Dermis blood vessel endothelial cell (primary cell): ENCODE data around the gene DNAJB12. TPM values are rescaled to one million over a fixed set of nuclear protein-coding genes. Genes with fewer than 3 reads are reported as not detected.
"Not testable (repeated sequence)": the region's sequence is repeated elsewhere in the genome, so short reads cannot be mapped to it uniquely, and the experiment has no call there.

Experiments used
- DNase-seq: peaks from one replicate; pipeline ENCODE4 v3.0.0; 2010
- total RNA-seq: library from RNA; depleted of rRNA; stranded (reverse); fragments of >200 nt; gene quantifications from 2 replicates; pipeline ENCODE4 v1.2.3, GENCODE V29; 2014

The DNAJB12 gene
- total RNA-seq, 1 donor from 2014 or later: 25.9 TPM

DNA sequence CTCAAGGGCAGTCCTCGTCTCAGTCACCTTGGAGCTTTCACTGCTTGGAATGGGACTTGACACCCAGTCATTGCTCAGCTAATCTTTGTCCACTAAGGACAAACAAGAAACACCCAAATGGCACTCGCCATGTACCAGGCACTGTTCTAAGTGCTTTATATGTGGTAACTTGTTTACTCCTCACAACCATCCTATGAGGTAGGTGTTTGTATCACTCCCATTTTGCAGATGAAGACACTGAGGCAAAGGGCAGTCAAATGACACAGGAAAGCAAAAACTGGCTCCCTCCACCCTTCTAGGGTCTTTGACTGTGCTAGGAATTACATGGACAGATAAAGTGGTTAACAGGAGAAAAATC lies 24.7 kb downstream of the DNAJB12 start:
- no peak for DNase-seq

- DNase-seq: no peak
Observed at GRCh38 chr10:72329290-72330068, 25.2 kb downstream of the DNAJB12 start.

DNA sequence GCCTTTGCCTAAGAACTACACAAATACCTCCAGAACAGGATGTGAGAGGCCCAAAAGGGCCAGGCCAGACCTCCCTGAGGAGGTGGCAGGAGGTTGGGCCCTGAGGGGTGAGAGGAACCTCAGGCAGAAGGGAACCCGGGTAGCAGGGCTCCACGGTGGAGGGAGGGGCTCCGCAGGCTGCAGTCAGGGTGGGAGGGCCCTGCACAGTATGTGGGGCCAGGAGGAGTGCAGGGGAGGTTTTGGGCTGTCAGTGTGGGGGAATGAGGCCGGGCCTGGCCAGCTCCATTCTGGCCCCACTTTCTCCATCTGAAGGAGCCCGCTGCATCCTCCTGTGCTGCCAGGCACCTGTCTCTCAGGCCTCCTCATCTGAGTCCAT lies 25.9 kb downstream of the DNAJB12 start:
- no peak for DNase-seq

GRCh38 chr10:72328045-72328828 lies 26.5 kb downstream of the DNAJB12 start:
- DNase-seq: peak; percentile 83

GRCh38 chr10:72326665-72327603 lies 27.8 kb downstream of the DNAJB12 start:
- not testable (repeated sequence) for DNase-seq

DNA sequence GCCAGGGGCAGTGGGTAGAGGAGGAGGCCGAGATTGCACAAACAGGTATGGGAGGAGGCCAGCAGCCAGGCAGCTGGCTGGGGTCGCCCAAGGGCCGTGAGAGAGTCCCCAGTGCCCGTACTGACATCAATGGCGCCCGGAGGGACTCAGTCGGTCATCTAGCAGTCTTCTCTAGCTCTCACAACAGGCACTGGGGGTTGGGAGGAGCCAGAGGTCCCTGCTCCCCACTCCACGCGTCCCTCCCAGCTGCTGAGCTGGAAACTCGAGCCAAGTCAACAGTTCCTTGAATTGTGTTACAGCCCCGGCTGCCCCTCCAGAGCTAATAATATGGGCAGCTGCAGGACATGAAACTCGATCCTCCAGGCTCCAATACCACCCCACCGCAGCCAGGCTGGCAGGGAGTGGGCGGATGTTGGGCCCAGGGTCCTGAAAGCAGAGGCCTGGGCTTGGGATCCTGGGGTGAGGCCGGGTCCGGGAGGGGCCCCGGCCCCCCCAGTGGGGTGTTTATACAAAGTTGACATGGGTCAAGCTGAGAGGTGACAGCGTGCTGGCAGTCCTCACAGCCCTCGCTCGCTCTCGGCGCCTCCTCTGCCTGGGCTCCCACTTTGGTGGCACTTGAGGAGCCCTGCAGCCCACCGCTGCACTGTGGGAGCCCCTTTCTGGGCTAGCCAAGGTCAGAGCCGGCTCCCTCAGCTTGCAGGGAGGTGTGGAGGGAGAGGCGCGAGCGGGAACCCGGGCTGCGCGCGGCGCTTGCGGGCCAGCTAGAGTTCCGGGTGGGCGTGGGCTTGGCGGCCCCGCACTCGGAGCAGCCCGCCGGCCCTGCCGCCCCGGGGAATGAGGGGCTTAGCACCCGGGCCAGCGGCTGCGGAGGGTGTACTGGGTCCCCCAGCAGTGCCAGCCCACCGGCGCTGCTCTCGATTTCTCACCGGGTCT lies 29.2 kb downstream of the DNAJB12 start:
- peak; percentile 96 for DNase-seq

DNA sequence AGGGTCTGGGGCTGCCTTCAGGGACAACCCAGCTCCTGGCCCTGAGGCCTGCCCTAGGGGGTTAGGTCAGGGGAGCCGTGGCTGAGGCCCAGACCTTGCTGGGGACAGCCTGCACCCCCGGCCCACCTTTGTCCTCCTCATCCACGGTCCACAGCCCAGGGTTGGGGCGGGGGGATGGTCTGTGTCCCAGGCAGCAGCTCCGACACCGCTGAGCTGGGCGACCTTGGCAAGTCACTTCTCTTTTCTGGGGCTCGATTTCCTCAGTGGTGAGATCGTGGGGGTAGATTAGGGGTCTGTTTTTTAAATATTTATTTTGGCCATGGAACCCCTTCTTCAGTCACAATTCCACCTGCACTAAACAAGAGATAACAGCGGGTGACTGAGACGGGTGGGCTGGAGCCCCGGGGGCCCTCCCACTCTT lies 30.9 kb downstream of the DNAJB12 start:
- no peak for DNase-seq

DNA sequence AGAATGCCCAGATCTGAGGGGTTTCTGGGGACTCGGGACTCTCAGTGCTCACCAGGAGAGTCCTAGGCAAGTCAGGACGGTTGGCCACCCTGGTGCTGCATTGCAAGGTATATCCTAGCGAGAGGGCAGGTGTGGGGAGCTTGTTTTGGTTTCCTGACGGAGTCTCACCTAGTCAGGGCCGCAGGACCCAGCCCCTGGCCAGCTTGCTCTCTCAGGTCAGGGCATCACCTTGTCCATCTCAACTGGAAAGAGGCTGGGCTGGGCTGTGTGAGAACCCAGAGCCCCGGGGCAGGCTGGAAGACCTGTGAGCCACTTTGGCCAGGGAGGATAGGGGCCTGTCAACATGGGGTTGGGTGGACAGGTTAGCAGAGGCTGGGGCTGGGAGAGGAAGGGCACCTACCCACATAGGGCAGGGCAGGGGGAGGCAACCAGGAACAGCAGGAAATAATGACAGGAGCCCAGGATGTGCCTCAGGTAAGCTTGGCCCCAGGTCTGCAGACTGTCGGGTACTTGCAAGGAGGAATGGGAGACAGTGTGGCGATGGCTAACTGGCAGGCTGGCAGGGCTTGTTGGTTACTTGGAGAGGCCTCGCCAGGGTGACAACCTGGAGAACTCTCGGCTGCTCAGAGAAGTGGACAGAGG lies 31.5 kb downstream of the DNAJB12 start:
- DNase-seq: no peak

DNA sequence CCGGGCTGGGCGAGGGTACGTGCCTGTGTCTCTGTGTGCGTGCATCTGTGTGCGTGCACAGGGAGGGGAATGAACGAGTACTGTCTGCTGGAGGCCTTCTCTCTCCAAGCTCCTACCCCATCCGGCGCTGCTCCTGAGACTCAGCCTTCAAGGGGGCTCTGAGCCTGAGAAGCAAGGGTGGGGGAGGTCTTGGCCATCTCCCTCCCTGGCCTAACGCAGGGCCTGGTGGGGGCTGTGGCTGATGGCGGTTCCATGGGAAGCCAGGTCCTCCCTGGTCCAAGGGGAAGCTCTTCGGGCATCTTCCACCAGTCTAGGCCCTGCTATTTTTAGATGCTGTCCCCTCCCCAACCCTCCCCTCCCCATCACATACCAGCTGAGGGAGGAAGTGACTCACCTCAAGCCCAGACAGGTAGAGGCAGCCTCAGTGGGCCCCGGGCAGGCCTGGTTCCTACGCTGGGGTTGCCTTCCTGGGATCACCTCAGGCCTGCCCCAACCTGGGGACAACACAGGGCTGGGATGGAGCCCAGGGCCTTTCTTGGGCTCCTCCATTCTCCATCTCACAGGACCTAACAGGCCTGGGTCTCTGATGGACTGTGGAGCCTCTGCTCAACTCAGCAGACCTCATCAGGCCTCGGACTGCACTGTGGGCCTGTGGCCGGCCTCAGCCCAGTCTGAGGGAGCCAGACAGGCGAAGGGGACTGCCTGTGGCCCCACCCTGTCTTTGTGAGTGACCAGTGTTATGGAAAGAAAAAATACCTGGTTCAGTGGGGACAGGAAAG lies 32.2 kb downstream of the DNAJB12 start:
- no peak for DNase-seq

DNA sequence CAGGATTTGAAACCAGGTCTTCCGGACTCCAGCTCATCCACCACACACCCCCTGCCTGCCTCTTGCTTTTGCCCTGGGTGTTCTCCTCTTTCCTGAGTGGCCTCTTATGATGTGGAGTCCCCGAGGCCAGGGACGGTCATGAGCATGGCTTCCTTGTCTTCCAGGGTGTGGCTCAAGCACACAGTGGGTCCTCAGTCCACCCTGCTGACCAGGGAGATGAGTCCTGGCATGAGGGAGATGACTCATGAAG lies 32.8 kb downstream of the DNAJB12 start:
- no peak for DNase-seq

GRCh38 chr10:72321248-72322029 lies 33.3 kb downstream of the DNAJB12 start:
- DNase-seq: no peak

DNA sequence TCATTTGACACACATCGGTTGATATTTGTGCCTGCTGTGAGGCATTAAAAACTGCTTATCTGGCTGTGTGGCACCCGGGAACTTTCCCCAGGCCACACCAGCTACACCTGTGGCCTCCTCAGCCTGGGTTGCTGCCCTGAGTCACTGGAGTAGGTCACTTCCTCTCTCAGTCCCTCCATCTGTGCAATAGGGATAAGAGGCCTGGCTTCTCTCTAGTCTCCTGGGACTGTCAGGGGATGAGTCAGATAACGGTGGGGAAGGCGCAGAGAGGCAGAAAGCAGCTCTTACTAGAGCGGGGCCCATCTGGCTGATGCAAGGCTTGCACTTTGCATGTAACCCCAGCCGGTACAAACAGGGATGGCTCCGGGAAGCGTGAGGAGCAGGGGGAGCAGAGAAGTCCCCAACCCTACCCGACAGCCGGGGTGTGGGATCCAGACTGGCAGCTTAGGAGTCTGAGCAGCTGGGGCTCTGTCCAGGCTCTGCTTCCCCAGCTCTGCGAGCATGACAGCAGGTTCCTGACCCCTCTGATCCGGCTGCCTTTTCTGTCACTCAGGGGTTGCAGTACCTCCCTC lies 34.0 kb downstream of the DNAJB12 start:
- DNase-seq: peak; percentile 87

- DNase-seq: peak; percentile 99
Observed at GRCh38 chr10:72319416-72320254, 35.1 kb downstream of the DNAJB12 start.

DNA sequence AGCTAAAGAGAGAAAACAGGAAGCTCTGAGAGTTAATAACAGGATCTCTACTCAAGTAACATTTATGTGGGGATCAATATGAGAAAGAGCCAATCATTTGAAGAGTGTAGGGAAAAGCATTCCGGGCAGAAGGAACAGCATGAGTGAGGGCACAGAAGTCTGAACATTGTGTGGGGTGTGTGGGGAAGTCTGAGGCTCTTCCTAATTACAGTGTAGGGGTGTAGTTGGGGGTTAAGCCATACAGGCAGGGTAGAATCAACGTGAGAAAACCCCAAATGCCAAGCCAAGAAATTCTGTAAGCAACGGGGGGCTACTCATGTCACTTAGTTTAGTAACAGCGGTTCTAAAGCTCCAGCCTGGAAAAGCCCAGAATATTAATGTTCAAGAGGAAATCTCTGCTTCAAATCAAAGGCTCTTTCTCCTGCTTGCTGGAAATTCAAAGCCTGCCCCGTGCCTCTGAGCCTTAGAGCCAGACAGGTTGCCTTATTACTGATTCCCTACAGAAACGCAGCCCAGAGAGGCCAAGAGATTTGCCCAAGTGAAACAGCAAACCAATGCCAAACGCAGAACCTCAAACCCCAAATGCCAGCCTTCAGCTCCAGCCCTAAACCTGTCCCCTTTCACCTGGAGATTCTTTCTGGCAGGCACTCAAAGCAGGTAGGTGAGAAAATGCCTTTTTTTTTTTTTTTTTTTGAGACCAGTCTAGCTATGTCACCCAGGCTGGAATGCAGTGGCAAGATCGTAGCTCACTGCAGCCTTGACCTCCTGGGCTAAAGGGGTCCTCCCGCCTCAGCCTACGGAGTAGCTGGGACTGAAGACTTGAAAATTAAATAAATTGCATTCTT lies 36.1 kb downstream of the DNAJB12 start:
- no peak for DNase-seq

DNA sequence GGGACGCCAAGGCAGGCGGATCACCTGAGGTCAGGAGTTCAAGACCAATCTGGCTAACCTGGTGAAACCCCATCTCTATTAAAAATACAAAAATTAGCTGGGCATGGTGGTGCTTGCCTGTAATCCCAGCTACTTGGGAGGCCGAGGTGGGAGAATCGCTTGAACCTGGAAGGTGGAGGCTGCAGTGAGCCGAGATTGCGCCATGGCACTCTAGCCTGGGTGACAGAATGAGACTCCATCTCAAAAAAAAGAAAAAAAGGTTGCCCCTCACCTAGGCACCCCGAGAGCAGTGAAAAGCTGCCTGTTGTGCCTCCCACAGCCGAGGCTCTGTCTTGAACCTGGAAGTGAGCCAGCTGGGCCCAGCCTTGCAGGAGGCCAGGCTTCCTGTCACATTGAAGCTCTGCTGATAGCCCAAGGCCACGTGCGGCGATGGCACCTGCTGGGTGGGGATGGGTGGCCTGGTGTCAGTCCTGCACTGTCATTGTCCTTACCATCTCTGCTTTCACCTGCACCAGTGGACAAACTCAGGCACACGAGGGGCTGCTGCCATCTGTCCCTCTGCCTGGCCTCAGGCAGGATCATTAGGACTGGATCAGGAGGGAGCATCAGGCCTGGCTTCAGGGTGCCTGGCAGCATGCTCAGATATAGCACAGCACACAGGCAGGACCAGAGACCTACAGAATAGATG lies 37.8 kb downstream of the DNAJB12 start:
- DNase-seq: peak; percentile 76

DNA sequence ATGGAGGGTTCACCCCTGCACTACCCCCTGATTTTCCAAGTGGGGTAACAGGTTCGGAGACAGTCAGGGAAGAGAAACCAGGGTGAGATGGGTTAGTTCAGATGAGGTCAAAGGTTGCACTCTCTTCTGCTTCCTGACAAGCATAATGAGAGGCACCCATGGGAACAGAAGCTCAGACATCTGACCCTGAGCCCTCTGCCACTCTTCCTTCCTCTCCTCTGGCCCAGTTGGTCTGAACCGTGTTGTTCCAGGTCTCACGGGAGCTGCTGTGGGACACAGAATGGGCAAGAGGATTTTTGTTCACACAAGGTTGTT lies 38.4 kb downstream of the DNAJB12 start:
- no peak for DNase-seq
